Measurements from ENCODE around the gene SHROOM2. TPM values are rescaled to one million over a fixed set of nuclear protein-coding genes. Genes with fewer than 3 reads are reported as not detected.

SHROOM2 gene
- total and polyA plus RNA-seq, 9 of the 15 experiments (the other 6 are each of a cell fraction or from before 2014, with no cell fraction given) = not detected

DNA sequence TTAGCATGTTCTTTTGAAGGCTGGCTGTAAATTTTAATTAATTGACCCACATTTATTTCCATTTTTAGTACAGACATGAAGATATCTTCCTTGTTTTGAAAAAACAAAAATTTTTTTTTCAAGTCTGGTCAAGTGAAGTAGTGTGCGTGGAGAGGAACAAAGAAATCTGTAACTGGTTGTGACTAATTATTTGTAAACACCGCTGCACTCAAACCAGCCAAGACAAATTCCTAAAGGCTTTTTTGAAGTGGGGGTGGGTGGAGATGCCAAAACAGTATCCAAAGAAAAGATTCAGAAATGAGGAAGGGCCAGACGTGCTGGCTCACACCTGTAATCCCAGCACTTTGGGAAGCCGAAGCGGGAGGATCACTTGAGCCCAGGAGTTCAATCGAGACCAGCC is 88.3 kb downstream of the SHROOM2 start:
- ChIA-PET POLR2A (no interaction called here), CTCF (ENCODE audit: low intra/inter-chr PET ratio) (interaction anchor here (0.6 to 4.0 kb wide), 3 partner anchors 119 to 702 kb away, joined by 3 to 42 read pairs (median 3); no protein-coding TSS in a partner anchor)
- H3K27ac ChIP-seq (ENCODE audit: extremely low read depth, low read depth, low read length) = no peak overlapping the region
- H3K9me1 ChIP-seq (ENCODE audit: control insufficient read depth, insufficient read depth, low read length) = no peaks in the 10 kb centered on the region
- H3K4me2 ChIP-seq (ENCODE audit: insufficient read depth, low read length) = no peak overlapping the region
- no peak for ATAC-seq
- no peak for DNase-seq (ENCODE audit: extremely low read depth in 1 of 4, low spot score in 3 of 4)
- H3K9ac ChIP-seq (ENCODE audit: insufficient read depth in 1 of 2, low read depth in 2 of 2, low read length in 2 of 2) = no peak overlapping the region
- no peaks in the 10 kb centered on the region for H3K9me3 ChIP-seq (replicated peaks; ENCODE audit: control insufficient read depth, insufficient read depth, low read depth, low read length)
- no peaks in the 10 kb centered on the region for H3K79me2 ChIP-seq (ENCODE audit: control insufficient read depth, insufficient read depth, low read length)
- TF ChIP-seq CCNT2 (IDR thresholded peaks at IDR 0.05; ENCODE audit: borderline replicate concordance, extremely low read depth, insufficient read length, low read depth, low read length) (no peak), RCOR1 (IDR thresholded peaks at IDR 0.05; ENCODE audit: borderline replicate concordance in 1 of 2, low read depth in 2 of 2, low read length in 2 of 2) (no peak), ZNF444 (CRISPR knock-in tag; IDR thresholded peaks at IDR 0.05) (no peak), PRPF4 (IDR thresholded peaks at IDR 0.05; ENCODE audit: insufficient read depth, low read depth, low read length, poor library complexity, severe bottlenecking) (no peak), PTRF (tag; IDR thresholded peaks at IDR 0.05) (no peak), CGGBP1 (CRISPR knock-in tag; IDR thresholded peaks at IDR 0.05) (no peak), BRD9 (IDR thresholded peaks at IDR 0.05; ENCODE audit: low read depth, partially characterized antibody) (no peak)
- TF ChIP-seq, protein P1, sequence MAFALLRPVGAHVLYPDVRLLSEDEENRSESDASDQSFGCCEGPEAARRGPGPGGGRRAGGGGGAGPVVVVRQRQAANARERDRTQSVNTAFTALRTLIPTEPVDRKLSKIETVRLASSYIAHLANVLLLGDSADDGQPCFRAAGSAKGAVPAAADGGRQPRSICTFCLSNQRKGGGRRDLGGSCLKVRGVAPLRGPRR (CRISPR knock-in tag; IDR thresholded peaks at IDR 0.05) = no peak
- FAIRE-seq = no peak
- no peaks in the 10 kb centered on the region for H3K4me1 ChIP-seq (replicated peaks in 1 of 2; ENCODE audit: control insufficient read depth in 2 of 2, insufficient read depth in 2 of 2, low read length in 2 of 2)
- no peaks in the 10 kb centered on the region for H3K36me3 ChIP-seq (ENCODE audit: control insufficient read depth, insufficient read depth, low read length)
- 2% methylated on average over 6 of the region's 6 CpGs for WGBS (ENCODE audit: insufficient coverage, low coverage, missing lambda C conversion rate)
- in situ Hi-C loops (cut with MboI) = no loop called here
- H3K4me3 ChIP-seq = no peak overlapping the region
- no peak overlapping the region for H2AFZ ChIP-seq (ENCODE audit: low read depth, low read length)
- intact Hi-C loops (cut with micrococcal nuclease) = loop anchor here (2.0 kb wide), 2 partner anchors 92 to 244 kb away; partner anchors contain the start of gene CLDN34
- peaks cover 2 to 16% of the 10 kb centered on the region in 2 experiments; a peak in 2 of 5 replicates for H3K27me3 ChIP-seq (ENCODE audit: control insufficient read depth in 2 of 2, insufficient read depth in 2 of 2, low read length in 2 of 2)
- H4K20me1 ChIP-seq (replicated peaks; ENCODE audit: control insufficient read depth, insufficient read depth, low read length) = no peaks in the 10 kb centered on the region
- no TSS peak for BruUV-seq (replicated peaks)
